Measurements from ENCODE around the gene L1TD1.
"Not testable (repeated sequence)": the region's sequence is repeated elsewhere in the genome, so short reads cannot be mapped to it uniquely, and the experiment has no call there.

GRCh38 chr1:62182157-62182556 lies 12.5 kb upstream of the L1TD1 start:
- TF ChIP-seq, protein P1, sequence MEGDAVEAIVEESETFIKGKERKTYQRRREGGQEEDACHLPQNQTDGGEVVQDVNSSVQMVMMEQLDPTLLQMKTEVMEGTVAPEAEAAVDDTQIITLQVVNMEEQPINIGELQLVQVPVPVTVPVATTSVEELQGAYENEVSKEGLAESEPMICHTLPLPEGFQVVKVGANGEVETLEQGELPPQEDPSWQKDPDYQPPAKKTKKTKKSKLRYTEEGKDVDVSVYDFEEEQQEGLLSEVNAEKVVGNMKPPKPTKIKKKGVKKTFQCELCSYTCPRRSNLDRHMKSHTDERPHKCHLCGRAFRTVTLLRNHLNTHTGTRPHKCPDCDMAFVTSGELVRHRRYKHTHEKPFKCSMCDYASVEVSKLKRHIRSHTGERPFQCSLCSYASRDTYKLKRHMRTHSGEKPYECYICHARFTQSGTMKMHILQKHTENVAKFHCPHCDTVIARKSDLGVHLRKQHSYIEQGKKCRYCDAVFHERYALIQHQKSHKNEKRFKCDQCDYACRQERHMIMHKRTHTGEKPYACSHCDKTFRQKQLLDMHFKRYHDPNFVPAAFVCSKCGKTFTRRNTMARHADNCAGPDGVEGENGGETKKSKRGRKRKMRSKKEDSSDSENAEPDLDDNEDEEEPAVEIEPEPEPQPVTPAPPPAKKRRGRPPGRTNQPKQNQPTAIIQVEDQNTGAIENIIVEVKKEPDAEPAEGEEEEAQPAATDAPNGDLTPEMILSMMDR (IDR thresholded peaks at IDR 0.05), result not testable (repeated sequence)
- not testable (repeated sequence) for TF ChIP-seq EP300, POLR2AphosphoS5, POLR2A (IDR thresholded peaks at IDR 0.05)

Measured in stomach (tissue), 4 donors.